ENCODE data around the gene OR4D6. TPM values are rescaled to one million over a fixed set of nuclear protein-coding genes. Genes with fewer than 3 reads are reported as not detected.

Gene OR4D6
- polyA plus RNA-seq (2011; rRNA removed), result not detected in 2 replicates
- polyA minus RNA-seq (2011; rRNA and poly(A)+ RNA removed), result not detected in 2 replicates

- TF ChIP-seq CTCF (IDR thresholded peaks at IDR 0.05; ENCODE audit: insufficient read depth, low read depth, low read length), result no peak
- Histone ChIP-seq H3K36me3 (ENCODE audit: control insufficient read depth, insufficient read depth, low read length) (no peaks in the 10 kb centered on the region), H3K4me3 (ENCODE audit: low read depth, low read length) (no peak within 1 kb of the TSS), H3K27me3 (ENCODE audit: control insufficient read depth, insufficient read depth, low read length) (no peaks in the 10 kb centered on the region)
- ChIA-PET POLR2A (no interaction called here), CTCF (no interaction called here)
- no peak for DNase-seq (ENCODE audit: low read depth)
Measured at GRCh38 chr11:59456661-59457060, at the start of gene OR4D6. Gene OR4D6 (plus strand): TSS chr11:59456961. CDS start chr11:59456961, 0 bp downstream.

- no peak for TF ChIP-seq CTCF (IDR thresholded peaks at IDR 0.05; ENCODE audit: insufficient read depth, low read depth, low read length)
- no peak overlapping the region for H3K4me3 ChIP-seq (ENCODE audit: low read depth, low read length)
- H3K36me3 ChIP-seq (ENCODE audit: control insufficient read depth, insufficient read depth, low read length), result no peaks in the 10 kb centered on the region
- ChIA-PET CTCF (interaction anchor here (0.7 kb wide), 1 partner anchor 992 kb away, joined by 3 read pairs; no protein-coding TSS in a partner anchor), POLR2A (interaction anchor here (0.6 kb wide), 1 partner anchor 117 kb away, joined by 7 read pairs; no protein-coding TSS in a partner anchor)
- H3K27me3 ChIP-seq (ENCODE audit: control insufficient read depth, insufficient read depth, low read length), result no peaks in the 10 kb centered on the region
- no peak for DNase-seq (ENCODE audit: low read depth)
Measured at GRCh38 chr11:59413646-59414045, 43.1 kb upstream of the OR4D6 start.

- ChIA-PET POLR2A (no interaction called here), CTCF (no interaction called here)
- Histone ChIP-seq H3K36me3 (ENCODE audit: control insufficient read depth, insufficient read depth, low read length) (no peaks in the 10 kb centered on the region), H3K27me3 (ENCODE audit: control insufficient read depth, insufficient read depth, low read length) (no peaks in the 10 kb centered on the region), H3K4me3 (ENCODE audit: low read depth, low read length) (no peak overlapping the region)
- no peak for TF ChIP-seq CTCF (IDR thresholded peaks at IDR 0.05; ENCODE audit: insufficient read depth, low read depth, low read length)
- no peak for DNase-seq (ENCODE audit: low read depth)
Measured at GRCh38 chr11:59415111-59415510, 41.6 kb upstream of the OR4D6 start.

GRCh38 chr11:59416613-59417012 is 40.1 kb upstream of the OR4D6 start:
- TF ChIP-seq CTCF (IDR thresholded peaks at IDR 0.05; ENCODE audit: insufficient read depth, low read depth, low read length), result no peak
- DNase-seq (ENCODE audit: low read depth), result no peak
- Histone ChIP-seq H3K4me3 (ENCODE audit: low read depth, low read length) (no peak overlapping the region), H3K27me3 (ENCODE audit: control insufficient read depth, insufficient read depth, low read length) (no peaks in the 10 kb centered on the region), H3K36me3 (ENCODE audit: control insufficient read depth, insufficient read depth, low read length) (no peaks in the 10 kb centered on the region)
- CTCF ChIA-PET, result no interaction called here
- POLR2A ChIA-PET, result no interaction called here

GRCh38 chr11:59417023-59417422 is 39.7 kb upstream of the OR4D6 start:
- TF ChIP-seq CTCF (IDR thresholded peaks at IDR 0.05; ENCODE audit: insufficient read depth, low read depth, low read length), result no peak
- H3K36me3 ChIP-seq (ENCODE audit: control insufficient read depth, insufficient read depth, low read length), result no peaks in the 10 kb centered on the region
- POLR2A ChIA-PET, result no interaction called here
- CTCF ChIA-PET, result no interaction called here
- DNase-seq (ENCODE audit: low read depth), result no peak
- H3K4me3 ChIP-seq (ENCODE audit: low read depth, low read length), result no peak overlapping the region
- no peaks in the 10 kb centered on the region for H3K27me3 ChIP-seq (ENCODE audit: control insufficient read depth, insufficient read depth, low read length)

Data from BJ (cell line).